ENCODE measurements around the gene NBEA. TPM values are rescaled to one million over a fixed set of nuclear protein-coding genes. Genes with fewer than 3 reads are reported as not detected.
A peak's percentile ranks its signal among the peaks of the same experiment; 100 is the strongest.
"Not testable (repeated sequence)": the region's sequence is repeated elsewhere in the genome, so short reads cannot be mapped to it uniquely, and the experiment has no call there.

The NBEA gene
- total RNA-seq, 2 experiments from 2014 or later, result 0.18 to 0.20 TPM

- Mint-ChIP-seq H3K9me3 (peaks cover 3% of the 10 kb centered on the region), H3K27me3 (peaks cover 4% of the 10 kb centered on the region), H3K36me3 (ENCODE audit: low read depth) (no peaks in the 10 kb centered on the region), H3K4me1 (no peaks in the 10 kb centered on the region), H3K4me3 (no peak overlapping the region), H3K27ac (no peak overlapping the region)
- ChIA-PET CTCF (no interaction called here), POLR2A (no interaction called here)
- no peak for DNase-seq
These were observed 6.2 kb upstream of the NBEA start for GRCh38 chr13:34935841-34936240.

- no peak overlapping the region for H3K4me3 Mint-ChIP-seq
- H3K36me3 Mint-ChIP-seq (ENCODE audit: low read depth), result no peaks in the 10 kb centered on the region
- no peak overlapping the region for H3K27ac Mint-ChIP-seq
- H3K4me1 Mint-ChIP-seq, result peaks cover 13% of the 10 kb centered on the region
- ChIA-PET CTCF (no interaction called here), POLR2A (no interaction called here)
- H3K27me3 Mint-ChIP-seq, result peaks cover 32% of the 10 kb centered on the region
- H3K9me3 Mint-ChIP-seq, result no peaks in the 10 kb centered on the region
- no peak for DNase-seq
These were observed 2.3 kb upstream of the NBEA start for GRCh38 chr13:34939771-34940170.

GRCh38 chr13:34941436-34941834 is 635 bp upstream of the NBEA start:
- CTCF ChIA-PET, result no interaction called here
- H3K4me1 Mint-ChIP-seq, result peaks cover 13% of the 10 kb centered on the region
- H3K4me3 Mint-ChIP-seq, result peak overlapping the region; percentile 74
- no peak for DNase-seq
- H3K36me3 Mint-ChIP-seq (ENCODE audit: low read depth), result no peaks in the 10 kb centered on the region
- no peak overlapping the region for H3K27ac Mint-ChIP-seq
- H3K9me3 Mint-ChIP-seq, result no peaks in the 10 kb centered on the region
- POLR2A ChIA-PET, result no interaction called here
- peaks cover 39% of the 10 kb centered on the region for H3K27me3 Mint-ChIP-seq

GRCh38 chr13:34942732-34943435 is 814 bp downstream of the NBEA start:
- DNase-seq, result no peak
- CTCF ChIA-PET, result no interaction called here

GRCh38 chr13:34943436-34944273 is 1.6 kb downstream of the NBEA start:
- CTCF ChIA-PET, result no interaction called here

More at GRCh38 chr13:34942732-34943435, 814 bp downstream of the NBEA start:
- H3K4me3 Mint-ChIP-seq, result peak overlapping the region; percentile 52
- no peak overlapping the region for H3K27ac Mint-ChIP-seq
- no peaks in the 10 kb centered on the region for H3K9me3 Mint-ChIP-seq
- no peaks in the 10 kb centered on the region for H3K36me3 Mint-ChIP-seq (ENCODE audit: low read depth)
- peaks cover 13% of the 10 kb centered on the region for H3K4me1 Mint-ChIP-seq
- POLR2A ChIA-PET, result no interaction called here
- peaks cover 39% of the 10 kb centered on the region for H3K27me3 Mint-ChIP-seq

GRCh38 chr13:34944274-34944634 is 2.2 kb downstream of the NBEA start:
- Mint-ChIP-seq H3K4me3 (no peak overlapping the region), H3K36me3 (ENCODE audit: low read depth) (no peaks in the 10 kb centered on the region), H3K4me1 (peaks cover 13% of the 10 kb centered on the region), H3K27me3 (peaks cover 39% of the 10 kb centered on the region), H3K9me3 (no peaks in the 10 kb centered on the region), H3K27ac (no peak overlapping the region)
- no peak for DNase-seq
- CTCF ChIA-PET, result no interaction called here
- POLR2A ChIA-PET, result no interaction called here

More at GRCh38 chr13:34943436-34944273, 1.6 kb downstream of the NBEA start:
- no peak for DNase-seq
- peaks cover 13% of the 10 kb centered on the region for H3K4me1 Mint-ChIP-seq
- POLR2A ChIA-PET, result no interaction called here
- no peak overlapping the region for H3K27ac Mint-ChIP-seq
- peaks cover 39% of the 10 kb centered on the region for H3K27me3 Mint-ChIP-seq
- no peaks in the 10 kb centered on the region for H3K9me3 Mint-ChIP-seq
- no peaks in the 10 kb centered on the region for H3K36me3 Mint-ChIP-seq (ENCODE audit: low read depth)
- H3K4me3 Mint-ChIP-seq, result peak overlapping the region; percentile 52

GRCh38 chr13:34944751-34945150 is 2.7 kb downstream of the NBEA start:
- CTCF ChIA-PET, result no interaction called here
- Mint-ChIP-seq H3K4me3 (no peak overlapping the region), H3K9me3 (no peaks in the 10 kb centered on the region), H3K4me1 (peaks cover 13% of the 10 kb centered on the region), H3K27ac (no peak overlapping the region), H3K36me3 (ENCODE audit: low read depth) (no peaks in the 10 kb centered on the region), H3K27me3 (peaks cover 39% of the 10 kb centered on the region)
- POLR2A ChIA-PET, result no interaction called here
- DNase-seq, result no peak

GRCh38 chr13:34951528-34951927 is 9.5 kb downstream of the NBEA start:
- Mint-ChIP-seq H3K36me3 (ENCODE audit: low read depth) (no peaks in the 10 kb centered on the region), H3K4me1 (no peaks in the 10 kb centered on the region), H3K27me3 (no peaks in the 10 kb centered on the region), H3K4me3 (no peak overlapping the region), H3K9me3 (no peaks in the 10 kb centered on the region), H3K27ac (no peak overlapping the region)
- CTCF ChIA-PET, result no interaction called here
- DNase-seq, result no peak
- POLR2A ChIA-PET, result no interaction called here

- DNase-seq, result no peak
- H3K36me3 Mint-ChIP-seq (ENCODE audit: low read depth), result no peaks in the 10 kb centered on the region
- H3K27ac Mint-ChIP-seq, result no peak overlapping the region
- no peak overlapping the region for H3K4me3 Mint-ChIP-seq
- H3K27me3 Mint-ChIP-seq, result no peaks in the 10 kb centered on the region
- H3K9me3 Mint-ChIP-seq, result no peaks in the 10 kb centered on the region
- ChIA-PET CTCF (no interaction called here), POLR2A (no interaction called here)
- no peaks in the 10 kb centered on the region for H3K4me1 Mint-ChIP-seq
These were observed 17.4 kb downstream of the NBEA start for GRCh38 chr13:34959489-34959888.

- no peak overlapping the region for H3K27ac Mint-ChIP-seq
- no peaks in the 10 kb centered on the region for H3K36me3 Mint-ChIP-seq (ENCODE audit: low read depth)
- ChIA-PET POLR2A (no interaction called here), CTCF (no interaction called here)
- no peak overlapping the region for H3K4me3 Mint-ChIP-seq
- DNase-seq, result no peak
- no peaks in the 10 kb centered on the region for H3K27me3 Mint-ChIP-seq
- no peaks in the 10 kb centered on the region for H3K9me3 Mint-ChIP-seq
- no peaks in the 10 kb centered on the region for H3K4me1 Mint-ChIP-seq
These were observed 22.5 kb downstream of the NBEA start for GRCh38 chr13:34964558-34964957.

GRCh38 chr13:34967851-34968562 is 25.9 kb downstream of the NBEA start:
- POLR2A ChIA-PET, result no interaction called here
- no peaks in the 10 kb centered on the region for H3K27me3 Mint-ChIP-seq
- CTCF ChIA-PET, result no interaction called here
- H3K36me3 Mint-ChIP-seq (ENCODE audit: low read depth), result no peaks in the 10 kb centered on the region
- no peak overlapping the region for H3K27ac Mint-ChIP-seq
- DNase-seq, result no peak
- no peak overlapping the region for H3K4me3 Mint-ChIP-seq
- H3K9me3 Mint-ChIP-seq, result peaks cover 3% of the 10 kb centered on the region
- H3K4me1 Mint-ChIP-seq, result no peaks in the 10 kb centered on the region

- CTCF ChIA-PET, result not testable (repeated sequence)
These were observed 27.5 kb downstream of the NBEA start for GRCh38 chr13:34969539-34969938.

GRCh38 chr13:34970961-34971360 is 28.9 kb downstream of the NBEA start:
- Mint-ChIP-seq H3K36me3 (ENCODE audit: low read depth) (no peaks in the 10 kb centered on the region), H3K9me3 (peaks cover 11% of the 10 kb centered on the region), H3K4me3 (no peak overlapping the region), H3K4me1 (no peaks in the 10 kb centered on the region), H3K27me3 (no peaks in the 10 kb centered on the region), H3K27ac (no peak overlapping the region)
- ChIA-PET CTCF (no interaction called here), POLR2A (no interaction called here)
- DNase-seq, result no peak

More at GRCh38 chr13:34969539-34969938, 27.5 kb downstream of the NBEA start:
- POLR2A ChIA-PET; H3K4me3 Mint-ChIP-seq; DNase-seq; H3K27ac Mint-ChIP-seq; H3K27me3 Mint-ChIP-seq; H3K4me1 Mint-ChIP-seq; H3K36me3 Mint-ChIP-seq (ENCODE audit: low read depth); H3K9me3 Mint-ChIP-seq: not testable (repeated sequence)
